ENCODE results near the gene KPNB1. TPM values are rescaled to one million over a fixed set of nuclear protein-coding genes. Genes with fewer than 3 reads are reported as not detected.
A peak's percentile ranks its signal among the peaks of the same experiment; 100 is the strongest.

Gene KPNB1
- total and polyA plus RNA-seq, 2 experiments from 2014 or later, result 274 to 599 TPM

DNA sequence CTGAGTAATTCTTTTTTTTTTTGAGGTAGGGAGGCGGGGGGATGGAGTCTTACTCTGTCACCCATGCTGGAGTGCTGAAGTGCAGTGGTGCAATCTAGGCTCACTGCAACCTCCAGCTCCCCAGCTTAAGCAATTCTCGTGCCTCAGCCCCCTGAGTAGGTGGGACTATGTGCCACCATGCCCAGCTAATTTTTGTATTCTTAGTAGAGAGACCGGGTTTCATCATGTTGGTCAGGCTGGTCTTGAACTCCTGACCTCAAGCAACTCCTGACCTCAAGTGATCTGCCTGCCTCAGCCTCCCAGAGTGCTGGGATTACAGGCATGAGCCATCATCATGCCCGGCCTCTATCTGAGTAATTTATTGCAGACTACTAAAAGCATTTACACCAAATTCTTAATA is 19.4 kb downstream of the KPNB1 start:
- peaks cover 64% of the 10 kb centered on the region for H3K79me2 ChIP-seq (replicated peaks; ENCODE audit: insufficient read depth)
- H2AFZ ChIP-seq, result no peak overlapping the region
- peaks cover 57% of the 10 kb centered on the region for H4K20me1 ChIP-seq (replicated peaks; ENCODE audit: insufficient read depth)
- no peak overlapping the region for H3K4me3 Mint-ChIP-seq
- H3K27me3 ChIP-seq (ENCODE audit: insufficient read depth), result no peaks in the 10 kb centered on the region
- no peak for DNase-seq (ENCODE audit: low spot score)
- H3K27me3 Mint-ChIP-seq (ENCODE audit: insufficient read depth, low read depth, poor library complexity), result peaks cover 5% of the 10 kb centered on the region
- H3K4me1 ChIP-seq (ENCODE audit: insufficient read depth), result peaks cover 13% of the 10 kb centered on the region
- H3F3A ChIP-seq (replicated peaks; ENCODE audit: low read depth), result peaks cover 64% of the 10 kb centered on the region
- H3K9me3 Mint-ChIP-seq, result no peaks in the 10 kb centered on the region
- H3K36me3 ChIP-seq (ENCODE audit: insufficient read depth), result peaks cover 87% of the 10 kb centered on the region
- TF ChIP-seq EZH2 (IDR thresholded peaks at IDR 0.05; ENCODE audit: low read depth, unreplicated experiment) (no peak), EZH2phosphoT487 (IDR thresholded peaks at IDR 0.05; ENCODE audit: unreplicated experiment) (no peak), CREB1 (CRISPR knock-in tag; IDR thresholded peaks at IDR 0.05; ENCODE audit: low read depth) (no peak), ZNF114 (CRISPR knock-in tag; IDR thresholded peaks at IDR 0.05) (no peak), NANOG (IDR thresholded peaks at IDR 0.05; ENCODE audit: borderline replicate concordance) (no peak), ZNF331 (CRISPR knock-in tag; IDR thresholded peaks at IDR 0.05; ENCODE audit: low read depth) (no peak), JUNB (IDR thresholded peaks at IDR 0.05; ENCODE audit: unreplicated experiment) (no peak), POLR2AphosphoS5 (IDR thresholded peaks at IDR 0.05; ENCODE audit: low read depth) (no peak), STAT1 (IDR thresholded peaks at IDR 0.05; ENCODE audit: unreplicated experiment) (no peak)
- TF ChIP-seq, protein P1, sequence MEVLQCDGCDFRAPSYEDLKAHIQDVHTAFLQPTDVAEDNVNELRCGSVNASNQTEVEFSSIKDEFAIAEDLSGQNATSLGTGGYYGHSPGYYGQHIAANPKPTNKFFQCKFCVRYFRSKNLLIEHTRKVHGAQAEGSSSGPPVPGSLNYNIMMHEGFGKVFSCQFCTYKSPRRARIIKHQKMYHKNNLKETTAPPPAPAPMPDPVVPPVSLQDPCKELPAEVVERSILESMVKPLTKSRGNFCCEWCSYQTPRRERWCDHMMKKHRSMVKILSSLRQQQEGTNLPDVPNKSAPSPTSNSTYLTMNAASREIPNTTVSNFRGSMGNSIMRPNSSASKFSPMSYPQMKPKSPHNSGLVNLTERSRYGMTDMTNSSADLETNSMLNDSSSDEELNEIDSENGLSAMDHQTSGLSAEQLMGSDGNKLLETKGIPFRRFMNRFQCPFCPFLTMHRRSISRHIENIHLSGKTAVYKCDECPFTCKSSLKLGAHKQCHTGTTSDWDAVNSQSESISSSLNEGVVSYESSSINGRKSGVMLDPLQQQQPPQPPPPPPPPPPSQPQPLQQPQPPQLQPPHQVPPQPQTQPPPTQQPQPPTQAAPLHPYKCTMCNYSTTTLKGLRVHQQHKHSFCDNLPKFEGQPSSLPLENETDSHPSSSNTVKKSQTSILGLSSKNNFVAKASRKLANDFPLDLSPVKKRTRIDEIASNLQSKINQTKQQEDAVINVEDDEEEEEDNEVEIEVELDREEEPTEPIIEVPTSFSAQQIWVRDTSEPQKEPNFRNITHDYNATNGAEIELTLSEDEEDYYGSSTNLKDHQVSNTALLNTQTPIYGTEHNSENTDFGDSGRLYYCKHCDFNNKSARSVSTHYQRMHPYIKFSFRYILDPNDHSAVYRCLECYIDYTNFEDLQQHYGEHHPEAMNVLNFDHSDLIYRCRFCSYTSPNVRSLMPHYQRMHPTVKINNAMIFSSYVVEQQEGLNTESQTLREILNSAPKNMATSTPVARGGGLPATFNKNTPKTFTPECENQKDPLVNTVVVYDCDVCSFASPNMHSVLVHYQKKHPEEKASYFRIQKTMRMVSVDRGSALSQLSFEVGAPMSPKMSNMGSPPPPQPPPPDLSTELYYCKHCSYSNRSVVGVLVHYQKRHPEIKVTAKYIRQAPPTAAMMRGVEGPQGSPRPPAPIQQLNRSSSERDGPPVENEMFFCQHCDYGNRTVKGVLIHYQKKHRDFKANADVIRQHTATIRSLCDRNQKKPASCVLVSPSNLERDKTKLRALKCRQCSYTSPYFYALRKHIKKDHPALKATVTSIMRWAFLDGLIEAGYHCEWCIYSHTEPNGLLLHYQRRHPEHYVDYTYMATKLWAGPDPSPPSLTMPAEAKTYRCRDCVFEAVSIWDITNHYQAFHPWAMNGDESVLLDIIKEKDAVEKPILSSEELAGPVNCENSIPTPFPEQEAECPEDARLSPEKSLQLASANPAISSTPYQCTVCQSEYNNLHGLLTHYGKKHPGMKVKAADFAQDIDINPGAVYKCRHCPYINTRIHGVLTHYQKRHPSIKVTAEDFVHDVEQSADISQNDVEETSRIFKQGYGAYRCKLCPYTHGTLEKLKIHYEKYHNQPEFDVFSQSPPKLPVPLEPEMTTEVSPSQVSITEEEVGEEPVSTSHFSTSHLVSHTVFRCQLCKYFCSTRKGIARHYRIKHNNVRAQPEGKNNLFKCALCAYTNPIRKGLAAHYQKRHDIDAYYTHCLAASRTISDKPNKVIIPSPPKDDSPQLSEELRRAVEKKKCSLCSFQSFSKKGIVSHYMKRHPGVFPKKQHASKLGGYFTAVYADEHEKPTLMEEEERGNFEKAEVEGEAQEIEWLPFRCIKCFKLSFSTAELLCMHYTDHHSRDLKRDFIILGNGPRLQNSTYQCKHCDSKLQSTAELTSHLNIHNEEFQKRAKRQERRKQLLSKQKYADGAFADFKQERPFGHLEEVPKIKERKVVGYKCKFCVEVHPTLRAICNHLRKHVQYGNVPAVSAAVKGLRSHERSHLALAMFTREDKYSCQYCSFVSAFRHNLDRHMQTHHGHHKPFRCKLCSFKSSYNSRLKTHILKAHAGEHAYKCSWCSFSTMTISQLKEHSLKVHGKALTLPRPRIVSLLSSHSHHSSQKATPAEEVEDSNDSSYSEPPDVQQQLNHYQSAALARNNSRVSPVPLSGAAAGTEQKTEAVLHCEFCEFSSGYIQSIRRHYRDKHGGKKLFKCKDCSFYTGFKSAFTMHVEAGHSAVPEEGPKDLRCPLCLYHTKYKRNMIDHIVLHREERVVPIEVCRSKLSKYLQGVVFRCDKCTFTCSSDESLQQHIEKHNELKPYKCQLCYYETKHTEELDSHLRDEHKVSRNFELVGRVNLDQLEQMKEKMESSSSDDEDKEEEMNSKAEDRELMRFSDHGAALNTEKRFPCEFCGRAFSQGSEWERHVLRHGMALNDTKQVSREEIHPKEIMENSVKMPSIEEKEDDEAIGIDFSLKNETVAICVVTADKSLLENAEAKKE (CRISPR knock-in tag; IDR thresholded peaks at IDR 0.05), result no peak
- TF ChIP-seq, protein P2, sequence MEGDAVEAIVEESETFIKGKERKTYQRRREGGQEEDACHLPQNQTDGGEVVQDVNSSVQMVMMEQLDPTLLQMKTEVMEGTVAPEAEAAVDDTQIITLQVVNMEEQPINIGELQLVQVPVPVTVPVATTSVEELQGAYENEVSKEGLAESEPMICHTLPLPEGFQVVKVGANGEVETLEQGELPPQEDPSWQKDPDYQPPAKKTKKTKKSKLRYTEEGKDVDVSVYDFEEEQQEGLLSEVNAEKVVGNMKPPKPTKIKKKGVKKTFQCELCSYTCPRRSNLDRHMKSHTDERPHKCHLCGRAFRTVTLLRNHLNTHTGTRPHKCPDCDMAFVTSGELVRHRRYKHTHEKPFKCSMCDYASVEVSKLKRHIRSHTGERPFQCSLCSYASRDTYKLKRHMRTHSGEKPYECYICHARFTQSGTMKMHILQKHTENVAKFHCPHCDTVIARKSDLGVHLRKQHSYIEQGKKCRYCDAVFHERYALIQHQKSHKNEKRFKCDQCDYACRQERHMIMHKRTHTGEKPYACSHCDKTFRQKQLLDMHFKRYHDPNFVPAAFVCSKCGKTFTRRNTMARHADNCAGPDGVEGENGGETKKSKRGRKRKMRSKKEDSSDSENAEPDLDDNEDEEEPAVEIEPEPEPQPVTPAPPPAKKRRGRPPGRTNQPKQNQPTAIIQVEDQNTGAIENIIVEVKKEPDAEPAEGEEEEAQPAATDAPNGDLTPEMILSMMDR (conservative IDR thresholded peaks at IDR 0.05; ENCODE audit: low read depth in 2 of 2), result no peak
- TF ChIP-seq, protein P3, sequence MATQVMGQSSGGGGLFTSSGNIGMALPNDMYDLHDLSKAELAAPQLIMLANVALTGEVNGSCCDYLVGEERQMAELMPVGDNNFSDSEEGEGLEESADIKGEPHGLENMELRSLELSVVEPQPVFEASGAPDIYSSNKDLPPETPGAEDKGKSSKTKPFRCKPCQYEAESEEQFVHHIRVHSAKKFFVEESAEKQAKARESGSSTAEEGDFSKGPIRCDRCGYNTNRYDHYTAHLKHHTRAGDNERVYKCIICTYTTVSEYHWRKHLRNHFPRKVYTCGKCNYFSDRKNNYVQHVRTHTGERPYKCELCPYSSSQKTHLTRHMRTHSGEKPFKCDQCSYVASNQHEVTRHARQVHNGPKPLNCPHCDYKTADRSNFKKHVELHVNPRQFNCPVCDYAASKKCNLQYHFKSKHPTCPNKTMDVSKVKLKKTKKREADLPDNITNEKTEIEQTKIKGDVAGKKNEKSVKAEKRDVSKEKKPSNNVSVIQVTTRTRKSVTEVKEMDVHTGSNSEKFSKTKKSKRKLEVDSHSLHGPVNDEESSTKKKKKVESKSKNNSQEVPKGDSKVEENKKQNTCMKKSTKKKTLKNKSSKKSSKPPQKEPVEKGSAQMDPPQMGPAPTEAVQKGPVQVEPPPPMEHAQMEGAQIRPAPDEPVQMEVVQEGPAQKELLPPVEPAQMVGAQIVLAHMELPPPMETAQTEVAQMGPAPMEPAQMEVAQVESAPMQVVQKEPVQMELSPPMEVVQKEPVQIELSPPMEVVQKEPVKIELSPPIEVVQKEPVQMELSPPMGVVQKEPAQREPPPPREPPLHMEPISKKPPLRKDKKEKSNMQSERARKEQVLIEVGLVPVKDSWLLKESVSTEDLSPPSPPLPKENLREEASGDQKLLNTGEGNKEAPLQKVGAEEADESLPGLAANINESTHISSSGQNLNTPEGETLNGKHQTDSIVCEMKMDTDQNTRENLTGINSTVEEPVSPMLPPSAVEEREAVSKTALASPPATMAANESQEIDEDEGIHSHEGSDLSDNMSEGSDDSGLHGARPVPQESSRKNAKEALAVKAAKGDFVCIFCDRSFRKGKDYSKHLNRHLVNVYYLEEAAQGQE (IDR thresholded peaks at IDR 0.05; ENCODE audit: unreplicated experiment), result no peak
- TF ChIP-seq, protein P4, sequence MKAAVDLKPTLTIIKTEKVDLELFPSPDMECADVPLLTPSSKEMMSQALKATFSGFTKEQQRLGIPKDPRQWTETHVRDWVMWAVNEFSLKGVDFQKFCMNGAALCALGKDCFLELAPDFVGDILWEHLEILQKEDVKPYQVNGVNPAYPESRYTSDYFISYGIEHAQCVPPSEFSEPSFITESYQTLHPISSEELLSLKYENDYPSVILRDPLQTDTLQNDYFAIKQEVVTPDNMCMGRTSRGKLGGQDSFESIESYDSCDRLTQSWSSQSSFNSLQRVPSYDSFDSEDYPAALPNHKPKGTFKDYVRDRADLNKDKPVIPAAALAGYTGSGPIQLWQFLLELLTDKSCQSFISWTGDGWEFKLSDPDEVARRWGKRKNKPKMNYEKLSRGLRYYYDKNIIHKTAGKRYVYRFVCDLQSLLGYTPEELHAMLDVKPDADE (IDR thresholded peaks at IDR 0.05), result no peak
- no peak overlapping the region for H3K27ac Mint-ChIP-seq
- H3K27ac ChIP-seq (ENCODE audit: low read depth), result peak overlapping the region; percentile 59; the same call in 1 of the 2 replicates
- H3K4me3 ChIP-seq, result no peak overlapping the region
- no peak for ATAC-seq
- H3K9me2 ChIP-seq (ENCODE audit: insufficient read depth), result no peaks in the 10 kb centered on the region
- H3K4me2 ChIP-seq, result no peak overlapping the region
- H3K4me1 Mint-ChIP-seq, result peaks cover 15% of the 10 kb centered on the region
- peaks cover 99% of the 10 kb centered on the region for H3K36me3 Mint-ChIP-seq (ENCODE audit: low read depth)
